Neural cell (in vitro differentiated cells): ENCODE data around the gene NT5DC3. TPM values are rescaled to one million over a fixed set of nuclear protein-coding genes. Genes with fewer than 3 reads are reported as not detected.

Source experiments
- H2AFZ ChIP-seq: fragments of 200-600, 300-800 bp; sonication (generic), shearing (Covaris generic); 2 replicates; pipeline ENCODE4 v1.6.0; 2014; ENCODE audit warnings: low read depth, mild to moderate bottlenecking, antibody characterized with exemption, low read length, moderate library complexity
- H3F3A ChIP-seq: fragments of 200-600 bp; shearing (Covaris generic); 2 replicates; pipeline ENCODE4 v1.6.1; 2016; ENCODE audit warnings: mild to moderate bottlenecking, moderate library complexity, mixed read lengths, antibody characterized with exemption, low read length; ENCODE audit not compliant: insufficient read depth, poor library complexity, severe bottlenecking
- H3K27ac ChIP-seq: fragments of 200-600, 300-800 bp; sonication (generic), shearing (Covaris generic); 2 replicates; pipeline ENCODE4 v1.5.1; 2014; ENCODE audit warnings: mild to moderate bottlenecking, low read length, moderate library complexity
- H3K27me3 ChIP-seq: fragments of 300-800, 200-600 bp; sonication (generic), shearing (Covaris generic); 2 replicates; pipeline ENCODE4 v1.6.0; 2014; ENCODE audit warnings: mild to moderate bottlenecking, low read depth, low read length, moderate library complexity; ENCODE audit not compliant: insufficient read depth
- H3K36me3 ChIP-seq: fragments of 300-800, 200-600 bp; sonication (generic), shearing (Covaris generic); 2 replicates; pipeline ENCODE4 v1.5.1; 2014; ENCODE audit warnings: mild to moderate bottlenecking, antibody characterized with exemption, low read length, moderate library complexity; ENCODE audit not compliant: insufficient read depth
- H3K4me2 ChIP-seq: fragments of 300-800, 200-600 bp; sonication (generic), shearing (Covaris generic); 2 replicates; pipeline ENCODE4 v1.6.0; 2014; ENCODE audit warnings: mild to moderate bottlenecking, low read length
- H3K4me3 ChIP-seq: fragments of 300-800, 200-600 bp; sonication (generic), shearing (Covaris generic); 2 replicates; pipeline ENCODE4 v1.5.1; 2014; ENCODE audit warnings: mild to moderate bottlenecking, low read length, moderate library complexity
- H3K79me2 ChIP-seq: fragments of 200-600 bp; shearing (Covaris generic); replicated peaks from 2 replicates; pipeline ENCODE4 v1.6.0; 2014; ENCODE audit warnings: mild to moderate bottlenecking, low read length, moderate library complexity; ENCODE audit not compliant: insufficient read depth
- H3K9ac ChIP-seq: fragments of 300-800, 200-600 bp; sonication (generic), shearing (Covaris generic); 2 replicates; pipeline ENCODE4 v1.6.1; 2016; ENCODE audit warnings: mild to moderate bottlenecking, low read length, mixed read lengths
- H3K9me2 ChIP-seq: fragments of 200-600 bp; shearing (Covaris generic); 2 replicates; pipeline ENCODE4 v1.6.1; 2016; ENCODE audit warnings: mild to moderate bottlenecking, low read length, mixed read lengths; ENCODE audit not compliant: insufficient read depth
- H3K9me3 ChIP-seq: fragments of 200-600, 300-800 bp; sonication (generic), shearing (Covaris generic); 2 replicates; pipeline ENCODE4 v1.6.1; 2016; ENCODE audit warnings: mild to moderate bottlenecking, mixed run types, low read length, moderate library complexity, mixed read lengths
- H4K20me1 ChIP-seq: fragments of 200-600 bp; shearing (Covaris generic); 2 replicates; pipeline ENCODE4 v1.6.1; 2016; ENCODE audit warnings: mild to moderate bottlenecking, mixed run types; ENCODE audit not compliant: insufficient read depth
- EP300 ChIP-seq: fragments of 450-650 bp; conservative IDR thresholded peaks from 2 replicates; pipeline ENCODE4 v1.6.1; 2014; ENCODE audit warnings: antibody characterized with exemption, mild to moderate bottlenecking, moderate library complexity; ENCODE audit not compliant: poor library complexity, severe bottlenecking
- EZH2 ChIP-seq: fragments of 200-600, 300-800 bp; shearing (Covaris generic), sonication (generic); IDR thresholded peaks from 2 replicates; pipeline ENCODE4 v1.6.1; 2014; ENCODE audit warnings: antibody characterized with exemption, low read length, borderline replicate concordance, mild to moderate bottlenecking; ENCODE audit not compliant: insufficient read depth, poor library complexity, severe bottlenecking
- MXI1 ChIP-seq: fragments of 450-650 bp; conservative IDR thresholded peaks from 2 replicates; pipeline ENCODE4 v1.6.1; 2014; ENCODE audit warnings: antibody characterized with exemption, mild to moderate bottlenecking; ENCODE audit not compliant: poor library complexity, severe bottlenecking
- POLR2AphosphoS5 ChIP-seq: IDR thresholded peaks from 2 replicates; pipeline ENCODE4 v1.6.1; 2012
- RAD21 ChIP-seq: fragments of 450-650 bp; conservative IDR thresholded peaks from 2 replicates; pipeline ENCODE4 v1.6.1; 2014; ENCODE audit warnings: antibody characterized with exemption, mild to moderate bottlenecking, moderate library complexity
- SMC3 ChIP-seq: fragments of 450-650 bp; conservative IDR thresholded peaks from 2 replicates; pipeline ENCODE4 v1.6.1; 2014; ENCODE audit warnings: antibody characterized with exemption, mild to moderate bottlenecking, moderate library complexity; ENCODE audit not compliant: poor library complexity
- TAF1 ChIP-seq: IDR thresholded peaks from 2 replicates; pipeline ENCODE4 v1.6.1; 2012; ENCODE audit warnings: low read depth
- polyA plus RNA-seq: library from polyadenylated mRNA; depleted of rRNA; stranded (reverse); fragments of >200 nt; gene quantifications from 2 replicates; pipeline ENCODE4 v1.2.3, GENCODE V29; 2014
- TF ChIP-seq, protein P1 (sequence below): IDR thresholded peaks from 2 replicates; pipeline ENCODE4 v1.6.1; 2012; ENCODE audit warnings: borderline replicate concordance
- TF ChIP-seq, protein P2 (sequence below): fragments of 450-650 bp; IDR thresholded peaks from 2 replicates; pipeline ENCODE4 v1.5.1; 2014; ENCODE audit warnings: antibody characterized with exemption, mild to moderate bottlenecking, moderate library complexity; ENCODE audit not compliant: poor library complexity, severe bottlenecking

NT5DC3 gene
- polyA plus RNA-seq, 1 donor from 2014 or later, result 4.0 TPM

DNA sequence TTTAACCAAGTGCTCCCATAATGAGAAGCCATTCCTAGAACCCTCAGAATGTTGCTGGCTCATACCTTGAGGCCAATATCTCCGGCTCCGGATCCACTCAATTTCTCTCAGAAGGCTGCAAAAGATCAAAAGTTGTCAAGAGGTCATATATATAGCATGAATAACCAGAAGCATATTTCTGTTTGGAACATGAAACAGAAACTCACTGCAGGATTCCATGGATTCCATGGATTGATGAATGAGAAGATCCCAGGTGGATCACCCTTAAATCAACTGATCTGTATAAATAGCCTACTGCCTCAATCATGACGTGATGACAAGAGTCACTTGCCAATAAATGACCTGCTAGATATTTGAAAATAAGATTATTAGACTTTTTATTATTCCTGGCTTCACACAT, 3.3 kb upstream of the NT5DC3 start:
- no peak overlapping the region for H3K4me3 ChIP-seq

DNA sequence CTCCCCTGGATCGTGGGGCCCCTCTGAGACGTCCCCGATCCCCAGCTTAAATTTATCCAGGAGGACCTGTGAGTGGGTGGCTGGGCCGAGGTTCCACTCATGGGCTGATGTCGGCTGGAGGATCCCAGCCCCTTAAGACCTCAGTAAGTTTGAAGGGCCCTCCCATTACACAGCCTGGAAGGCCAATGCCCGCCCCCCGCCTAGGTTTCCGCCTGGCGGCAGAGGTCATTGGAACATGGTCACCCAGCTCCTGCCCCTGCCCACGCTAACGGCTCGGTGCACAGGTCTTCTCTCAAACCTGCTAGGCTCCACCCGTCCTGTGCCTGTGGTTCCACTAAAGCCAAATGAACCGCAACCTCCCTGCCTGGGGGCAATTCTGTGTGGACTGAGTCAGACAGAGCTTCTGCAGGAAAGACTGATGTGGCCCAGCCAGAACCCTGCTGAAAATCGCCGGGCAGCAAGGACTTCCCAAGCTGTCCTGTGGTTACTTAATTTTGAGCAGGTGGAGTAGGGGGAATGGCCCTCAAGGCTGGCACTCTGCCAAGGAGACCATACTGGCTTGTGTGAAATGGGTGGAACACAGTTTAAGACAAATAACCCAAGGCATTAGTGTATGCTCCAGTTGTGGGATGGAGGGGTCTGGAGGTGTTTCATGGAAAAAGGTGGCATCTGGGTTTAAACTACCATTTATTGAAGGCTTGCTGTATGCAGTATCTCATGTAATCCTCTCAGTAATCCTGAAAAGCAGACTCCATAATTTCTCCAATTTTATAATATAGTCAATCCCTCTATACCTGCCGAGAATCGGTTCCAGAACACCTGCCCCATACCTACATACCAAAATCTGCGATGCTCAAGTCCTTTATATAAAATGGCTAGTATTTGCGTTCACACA, 903 bp upstream of the NT5DC3 start:
- H3K27ac ChIP-seq, result no peak overlapping the region
- H3K9ac ChIP-seq, result peak overlapping the region; percentile 58
- H3F3A ChIP-seq, result no peaks in the 10 kb centered on the region
- no peaks in the 10 kb centered on the region for H3K9me3 ChIP-seq
- no peaks in the 10 kb centered on the region for H3K36me3 ChIP-seq
- H3K9me2 ChIP-seq, result no peaks in the 10 kb centered on the region
- TF ChIP-seq EP300 (no peak), MXI1 (no peak), SMC3 (no peak), POLR2AphosphoS5 (no peak), EZH2 (no peak), RAD21 (no peak), TAF1 (no peak)
- TF ChIP-seq, protein P1, sequence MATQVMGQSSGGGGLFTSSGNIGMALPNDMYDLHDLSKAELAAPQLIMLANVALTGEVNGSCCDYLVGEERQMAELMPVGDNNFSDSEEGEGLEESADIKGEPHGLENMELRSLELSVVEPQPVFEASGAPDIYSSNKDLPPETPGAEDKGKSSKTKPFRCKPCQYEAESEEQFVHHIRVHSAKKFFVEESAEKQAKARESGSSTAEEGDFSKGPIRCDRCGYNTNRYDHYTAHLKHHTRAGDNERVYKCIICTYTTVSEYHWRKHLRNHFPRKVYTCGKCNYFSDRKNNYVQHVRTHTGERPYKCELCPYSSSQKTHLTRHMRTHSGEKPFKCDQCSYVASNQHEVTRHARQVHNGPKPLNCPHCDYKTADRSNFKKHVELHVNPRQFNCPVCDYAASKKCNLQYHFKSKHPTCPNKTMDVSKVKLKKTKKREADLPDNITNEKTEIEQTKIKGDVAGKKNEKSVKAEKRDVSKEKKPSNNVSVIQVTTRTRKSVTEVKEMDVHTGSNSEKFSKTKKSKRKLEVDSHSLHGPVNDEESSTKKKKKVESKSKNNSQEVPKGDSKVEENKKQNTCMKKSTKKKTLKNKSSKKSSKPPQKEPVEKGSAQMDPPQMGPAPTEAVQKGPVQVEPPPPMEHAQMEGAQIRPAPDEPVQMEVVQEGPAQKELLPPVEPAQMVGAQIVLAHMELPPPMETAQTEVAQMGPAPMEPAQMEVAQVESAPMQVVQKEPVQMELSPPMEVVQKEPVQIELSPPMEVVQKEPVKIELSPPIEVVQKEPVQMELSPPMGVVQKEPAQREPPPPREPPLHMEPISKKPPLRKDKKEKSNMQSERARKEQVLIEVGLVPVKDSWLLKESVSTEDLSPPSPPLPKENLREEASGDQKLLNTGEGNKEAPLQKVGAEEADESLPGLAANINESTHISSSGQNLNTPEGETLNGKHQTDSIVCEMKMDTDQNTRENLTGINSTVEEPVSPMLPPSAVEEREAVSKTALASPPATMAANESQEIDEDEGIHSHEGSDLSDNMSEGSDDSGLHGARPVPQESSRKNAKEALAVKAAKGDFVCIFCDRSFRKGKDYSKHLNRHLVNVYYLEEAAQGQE, result no peak
- TF ChIP-seq, protein P2, sequence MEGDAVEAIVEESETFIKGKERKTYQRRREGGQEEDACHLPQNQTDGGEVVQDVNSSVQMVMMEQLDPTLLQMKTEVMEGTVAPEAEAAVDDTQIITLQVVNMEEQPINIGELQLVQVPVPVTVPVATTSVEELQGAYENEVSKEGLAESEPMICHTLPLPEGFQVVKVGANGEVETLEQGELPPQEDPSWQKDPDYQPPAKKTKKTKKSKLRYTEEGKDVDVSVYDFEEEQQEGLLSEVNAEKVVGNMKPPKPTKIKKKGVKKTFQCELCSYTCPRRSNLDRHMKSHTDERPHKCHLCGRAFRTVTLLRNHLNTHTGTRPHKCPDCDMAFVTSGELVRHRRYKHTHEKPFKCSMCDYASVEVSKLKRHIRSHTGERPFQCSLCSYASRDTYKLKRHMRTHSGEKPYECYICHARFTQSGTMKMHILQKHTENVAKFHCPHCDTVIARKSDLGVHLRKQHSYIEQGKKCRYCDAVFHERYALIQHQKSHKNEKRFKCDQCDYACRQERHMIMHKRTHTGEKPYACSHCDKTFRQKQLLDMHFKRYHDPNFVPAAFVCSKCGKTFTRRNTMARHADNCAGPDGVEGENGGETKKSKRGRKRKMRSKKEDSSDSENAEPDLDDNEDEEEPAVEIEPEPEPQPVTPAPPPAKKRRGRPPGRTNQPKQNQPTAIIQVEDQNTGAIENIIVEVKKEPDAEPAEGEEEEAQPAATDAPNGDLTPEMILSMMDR, result no peak
- H3K4me2 ChIP-seq, result peak overlapping the region; percentile 44
- H3K4me3 ChIP-seq, result peak overlapping the region; percentile 85
- peak overlapping the region; percentile 69 for H2AFZ ChIP-seq
- no peaks in the 10 kb centered on the region for H4K20me1 ChIP-seq
- no peaks in the 10 kb centered on the region for H3K79me2 ChIP-seq
- peaks cover 14% of the 10 kb centered on the region for H3K27me3 ChIP-seq

More for the DNA sequence above, 3.3 kb upstream of the NT5DC3 start:
- Histone ChIP-seq H3K79me2 (no peaks in the 10 kb centered on the region), H3K27ac (no peak overlapping the region), H3F3A (no peaks in the 10 kb centered on the region), H4K20me1 (no peaks in the 10 kb centered on the region), H3K9me2 (no peaks in the 10 kb centered on the region), H3K4me2 (no peak overlapping the region), H3K27me3 (peaks cover 14% of the 10 kb centered on the region), H3K9ac (no peak overlapping the region), H3K36me3 (no peaks in the 10 kb centered on the region), H2AFZ (no peak overlapping the region), H3K9me3 (no peaks in the 10 kb centered on the region)
- TF ChIP-seq EZH2 (no peak), POLR2AphosphoS5 (no peak), SMC3 (no peak), TAF1 (no peak), RAD21 (no peak), EP300 (no peak), MXI1 (no peak)
- TF ChIP-seq, protein P2, result no peak
- TF ChIP-seq, protein P1, result no peak
